Fibroblast of skin of left quadriceps (primary cell): Measurements from ENCODE around the gene CCDC30.
A peak's percentile ranks its signal among the peaks of the same experiment; 100 is the strongest.
"Not testable (repeated sequence)": the region's sequence is repeated elsewhere in the genome, so short reads cannot be mapped to it uniquely, and the experiment has no call there.

Experiments
- DNase-seq, 2 experiments: peaks; one replicate each; pipeline ENCODE4 v3.0.0-alpha.2; 2013; ENCODE audit warnings: low read depth in 2 of 2

Gene CCDC30

GRCh38 chr1:42657981-42658876 lies 195.1 kb downstream of the CCDC30 start, which contains the start of gene PPIH:
Gene PPIH (plus strand): TSS chr1:42658423. CDS start chr1:42658447, 24 bp downstream.
- DNase-seq, result peak; percentile 75

DNA sequence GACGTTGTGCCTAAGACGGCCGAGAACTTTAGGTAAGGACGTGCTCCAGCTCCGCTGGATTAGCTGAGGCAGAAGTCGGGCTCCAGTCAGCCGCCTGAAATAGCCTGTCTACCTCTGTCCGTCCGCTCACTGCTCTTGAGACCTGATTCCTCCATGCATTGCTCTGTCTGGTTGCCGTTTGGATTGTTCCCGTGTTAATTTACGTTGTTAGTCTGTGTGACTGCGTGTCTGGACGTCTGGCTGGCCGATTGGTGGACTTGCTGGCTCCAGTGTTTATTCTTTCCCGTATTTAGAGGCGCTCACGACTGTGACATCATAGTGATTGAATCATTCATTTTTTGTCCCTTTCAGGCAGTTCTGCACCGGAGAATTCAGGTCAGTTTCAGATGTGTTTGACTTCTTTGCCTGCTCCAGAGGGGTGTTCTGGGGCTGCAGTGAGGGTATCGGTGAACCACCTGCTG lies 195.8 kb downstream of the CCDC30 start:
- DNase-seq, result no peak

DNA sequence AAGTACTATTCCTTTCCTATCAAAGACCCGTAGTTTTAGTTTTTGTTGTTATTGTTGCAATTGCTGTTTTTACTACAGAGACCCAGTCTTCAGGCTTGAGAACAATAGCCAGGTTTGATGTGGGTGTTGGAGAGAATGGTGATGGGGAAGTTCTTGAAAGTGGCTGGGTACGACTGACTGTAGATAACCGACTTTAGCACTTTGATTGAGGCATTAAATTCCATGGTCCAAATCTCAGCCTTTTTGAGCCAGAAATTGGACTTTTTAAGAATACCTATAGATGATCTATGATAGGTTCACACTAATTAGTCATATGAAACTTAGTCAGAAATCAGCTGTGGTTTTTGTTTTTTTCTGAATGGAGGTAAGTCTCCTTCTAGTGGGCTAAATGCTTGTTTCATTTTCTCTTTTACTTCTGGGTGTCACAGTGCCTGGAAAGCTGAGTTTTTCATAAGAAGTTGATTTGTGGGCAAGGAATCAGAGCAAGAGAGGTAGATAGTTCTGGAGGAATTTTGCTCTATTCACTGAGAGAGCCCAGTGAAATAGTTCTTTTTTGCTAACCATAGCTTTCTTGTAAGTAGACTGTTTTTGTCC lies 197.9 kb downstream of the CCDC30 start:
- DNase-seq, result no peak

DNA sequence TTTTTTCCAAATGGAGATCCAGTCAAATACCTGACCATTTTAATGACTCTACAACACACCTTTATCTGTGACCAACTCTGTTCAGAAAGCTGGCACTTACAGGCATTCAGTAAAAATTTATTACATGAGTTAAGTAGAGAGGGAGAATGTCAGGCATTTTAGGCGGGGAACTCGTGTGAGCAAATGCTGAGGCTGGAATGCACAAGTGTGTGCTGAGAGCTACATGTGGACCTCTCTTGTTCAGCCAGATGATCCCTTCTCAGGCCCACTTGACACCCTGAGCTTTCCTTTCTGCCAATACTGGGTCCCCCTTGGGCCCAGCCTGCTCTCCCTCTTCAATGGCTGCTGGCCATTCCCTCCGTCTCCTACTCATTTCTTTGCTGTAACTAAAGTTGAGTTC lies 206.8 kb downstream of the CCDC30 start:
- no peak for DNase-seq

DNA sequence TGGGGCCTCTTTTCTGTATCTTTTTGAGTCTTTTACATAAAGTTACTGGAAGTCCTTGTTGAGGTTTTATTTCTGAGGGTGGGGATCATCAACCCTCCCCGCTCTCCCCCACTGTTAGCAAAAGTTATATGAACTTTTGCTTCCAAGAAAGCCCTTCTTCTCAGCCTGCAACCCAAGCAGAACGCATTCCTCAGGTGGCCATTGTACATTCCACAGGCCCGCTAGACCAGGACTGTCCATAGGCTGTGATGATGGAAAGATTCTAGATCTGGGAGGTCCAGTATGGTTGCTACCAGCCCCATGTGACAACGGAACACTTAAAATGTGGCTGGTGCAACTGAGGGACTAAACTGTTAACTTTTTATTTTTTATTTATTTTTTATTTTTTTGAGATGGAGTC lies 207.3 kb downstream of the CCDC30 start:
- DNase-seq, result no peak

- DNase-seq, result no peak
These were observed 211.1 kb downstream of the CCDC30 start for GRCh38 chr1:42674214-42674613.

DNA sequence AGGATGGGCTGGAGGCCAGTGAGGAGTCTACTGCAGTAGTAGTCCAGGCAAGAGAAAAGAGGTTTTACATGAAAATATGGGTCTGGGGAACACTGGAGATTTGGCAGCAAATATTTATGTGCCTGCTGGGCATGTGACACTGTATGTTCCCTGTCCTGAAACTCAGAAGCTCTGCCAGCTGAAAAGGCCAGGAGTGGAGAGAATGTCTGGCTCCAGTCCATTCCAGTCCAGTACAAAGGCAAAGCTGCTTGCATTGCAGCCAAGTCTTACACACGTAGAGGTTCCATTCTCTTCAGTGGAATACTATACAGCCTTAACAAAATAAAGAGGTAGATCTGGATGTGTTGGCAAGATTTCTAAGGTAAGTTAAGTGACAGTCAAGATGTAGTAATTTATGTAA lies 211.6 kb downstream of the CCDC30 start:
- DNase-seq, result no peak

DNA sequence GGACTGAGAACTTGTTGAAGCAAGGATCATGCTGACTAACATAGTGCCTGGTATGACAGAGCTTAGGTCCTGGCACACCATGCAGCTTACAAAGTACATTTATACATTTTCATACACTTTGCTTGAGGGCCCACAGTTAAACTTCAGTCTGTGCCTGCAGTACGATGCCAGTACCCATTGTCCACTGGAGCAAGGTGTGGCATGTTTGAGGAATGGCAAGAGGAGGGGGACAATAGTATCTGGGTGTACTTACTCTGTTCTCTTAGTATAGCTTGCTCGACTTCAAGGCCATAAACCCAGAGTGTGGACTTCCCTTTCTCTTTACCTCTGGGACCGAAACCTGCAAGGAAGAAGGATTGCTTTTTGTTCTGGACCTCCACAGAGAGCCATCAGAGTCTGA lies 212.4 kb downstream of the CCDC30 start:
- no peak for DNase-seq

- no peak for DNase-seq
These were observed 213.5 kb downstream of the CCDC30 start for GRCh38 chr1:42676534-42677087.

- no peak for DNase-seq
These were observed 216.4 kb downstream of the CCDC30 start for GRCh38 chr1:42679364-42679983.

- DNase-seq, result no peak
These were observed 217.0 kb downstream of the CCDC30 start for GRCh38 chr1:42680055-42680454.

GRCh38 chr1:42680921-42681683 lies 218.0 kb downstream of the CCDC30 start:
- DNase-seq, result no peak

DNA sequence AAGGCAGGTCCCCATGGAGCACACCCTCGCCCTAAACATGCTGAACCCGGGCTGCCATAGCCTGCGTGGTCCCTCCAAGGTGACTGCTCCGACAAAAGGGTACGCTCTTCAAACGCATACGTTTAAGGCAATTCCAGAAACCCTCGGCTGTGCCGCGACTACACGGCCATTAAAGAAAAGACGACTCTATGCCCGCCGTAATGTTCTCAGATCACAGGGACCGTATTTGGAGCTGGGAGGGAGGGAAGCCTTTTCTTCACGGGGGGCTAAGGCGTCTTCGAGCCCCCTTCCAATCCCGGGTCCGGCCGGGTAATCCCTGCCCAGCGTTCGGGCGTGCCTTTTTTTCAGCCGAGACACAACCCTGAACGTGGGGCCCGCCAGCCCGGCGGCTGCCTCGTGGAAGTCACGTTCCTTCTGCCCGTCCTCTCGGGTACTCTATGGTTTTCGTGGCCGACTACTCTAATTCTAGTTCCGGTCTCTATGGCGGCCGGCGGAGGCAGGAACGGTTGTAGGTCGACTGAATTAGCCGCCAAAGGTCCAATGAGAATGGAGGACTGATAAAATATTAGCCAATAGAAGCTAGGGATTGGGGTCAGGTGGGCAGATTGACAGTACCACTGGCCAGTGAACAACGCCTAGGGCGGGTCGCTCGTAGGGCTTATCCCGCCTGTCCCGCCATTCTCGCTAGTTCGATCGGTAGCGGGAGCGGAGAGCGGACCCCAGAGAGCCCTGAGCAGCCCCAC lies 218.8 kb downstream of the CCDC30 start, which contains the start of gene YBX1:
Gene YBX1, plus strand, starts transcription at position 678 of the 743 bp plus-strand sequence. CDS start 148 bp downstream, outside the sequence.
- DNase-seq, result peak; percentile 98 to 99

DNA sequence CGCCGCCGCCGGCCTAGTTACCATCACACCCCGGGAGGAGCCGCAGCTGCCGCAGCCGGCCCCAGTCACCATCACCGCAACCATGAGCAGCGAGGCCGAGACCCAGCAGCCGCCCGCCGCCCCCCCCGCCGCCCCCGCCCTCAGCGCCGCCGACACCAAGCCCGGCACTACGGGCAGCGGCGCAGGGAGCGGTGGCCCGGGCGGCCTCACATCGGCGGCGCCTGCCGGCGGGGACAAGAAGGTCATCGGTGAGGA lies 219.3 kb downstream of the CCDC30 start:
- DNase-seq, result not testable (repeated sequence)

GRCh38 chr1:42682739-42683531 lies 219.8 kb downstream of the CCDC30 start:
- peak in 1 of 2 experiments; percentile 14 for DNase-seq

DNA sequence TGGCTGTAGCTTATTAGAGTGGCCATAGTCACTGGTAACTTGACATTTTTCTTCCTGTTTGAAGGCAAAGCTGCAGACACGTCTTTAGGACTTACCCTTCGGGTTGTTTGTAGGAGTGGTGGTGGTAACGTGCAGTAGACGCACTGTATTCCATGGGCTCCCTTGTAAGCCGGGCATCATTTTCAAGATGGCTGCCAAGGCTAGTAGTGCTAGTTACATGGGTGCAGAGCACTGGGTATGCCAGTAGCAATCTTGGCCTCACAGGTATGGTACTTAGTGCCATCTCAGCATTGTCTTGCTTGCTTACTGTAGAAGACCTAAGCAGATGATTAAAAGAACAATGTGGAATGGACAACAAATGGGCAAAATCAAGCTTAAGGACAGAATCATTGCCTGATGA lies 221.1 kb downstream of the CCDC30 start:
- no peak for DNase-seq

DNA sequence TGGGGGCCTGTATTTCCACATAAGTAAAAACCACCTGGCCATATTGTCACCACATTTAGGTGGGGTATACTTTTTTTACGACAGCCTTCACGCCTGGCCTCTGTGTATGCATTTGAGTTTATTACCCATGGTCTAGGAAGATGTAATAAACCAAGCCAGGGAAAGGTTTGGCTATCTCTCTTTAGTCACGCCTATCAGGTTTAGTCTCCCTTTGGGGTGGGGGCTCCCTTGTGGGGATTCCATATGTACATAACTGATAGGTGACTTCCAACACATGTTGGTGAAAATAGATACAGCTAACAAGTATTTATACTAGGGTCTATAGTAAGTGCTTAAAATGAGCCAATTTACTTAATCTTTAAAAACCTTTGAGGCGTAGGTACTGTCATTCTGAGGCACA lies 223.3 kb downstream of the CCDC30 start:
- DNase-seq, result no peak

DNA sequence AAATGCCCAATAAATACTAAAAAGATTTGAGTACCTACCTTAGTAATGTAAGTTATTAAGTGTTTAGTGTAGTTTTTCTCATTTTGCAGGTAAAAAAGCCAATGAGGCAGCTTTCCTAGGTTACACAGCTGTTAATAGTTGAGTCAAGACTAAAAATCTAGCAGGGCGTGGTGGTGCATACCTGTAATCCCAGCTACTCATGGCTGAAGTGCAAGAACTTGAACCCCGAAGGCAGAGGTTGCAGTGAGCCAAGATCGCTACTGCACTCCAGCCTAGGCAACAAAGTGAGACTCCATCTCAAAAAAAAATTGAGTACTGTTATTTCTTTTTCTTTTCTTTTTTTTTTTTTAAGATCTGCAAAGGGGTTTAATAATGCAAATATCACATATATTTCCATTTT lies 226.8 kb downstream of the CCDC30 start:
- DNase-seq, result no peak

DNA sequence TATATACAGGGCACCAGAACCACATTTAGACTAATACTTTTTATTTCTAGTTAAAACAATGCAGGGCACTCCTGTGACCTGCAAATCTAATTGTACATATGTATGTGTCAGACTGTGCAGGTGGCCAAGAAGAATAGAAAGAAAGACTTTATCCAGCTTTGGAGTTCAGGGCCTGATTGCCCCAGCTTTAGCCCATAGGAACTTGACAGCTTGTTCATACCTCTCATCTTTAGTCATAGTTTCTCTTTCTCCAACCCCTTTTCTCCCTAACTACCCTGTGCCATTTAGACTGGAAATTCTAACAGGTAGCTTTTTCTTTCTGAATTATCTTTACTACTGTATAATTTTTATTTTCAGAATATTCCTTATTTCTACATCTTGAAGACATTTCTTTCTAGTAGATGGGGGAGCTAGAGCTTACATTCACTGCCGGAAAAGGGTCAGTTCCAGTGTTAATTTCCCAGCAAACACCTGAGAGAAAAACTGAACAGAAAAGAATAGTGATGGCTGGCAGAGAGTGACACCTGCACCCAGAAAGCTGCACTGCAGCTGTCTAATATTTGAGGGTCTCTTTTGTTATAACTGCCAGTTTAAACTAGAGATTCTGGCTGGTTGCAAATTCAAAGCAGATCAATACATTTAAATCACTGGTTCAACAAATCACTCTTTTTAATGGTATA lies 227.5 kb downstream of the CCDC30 start:
- no peak for DNase-seq

DNA sequence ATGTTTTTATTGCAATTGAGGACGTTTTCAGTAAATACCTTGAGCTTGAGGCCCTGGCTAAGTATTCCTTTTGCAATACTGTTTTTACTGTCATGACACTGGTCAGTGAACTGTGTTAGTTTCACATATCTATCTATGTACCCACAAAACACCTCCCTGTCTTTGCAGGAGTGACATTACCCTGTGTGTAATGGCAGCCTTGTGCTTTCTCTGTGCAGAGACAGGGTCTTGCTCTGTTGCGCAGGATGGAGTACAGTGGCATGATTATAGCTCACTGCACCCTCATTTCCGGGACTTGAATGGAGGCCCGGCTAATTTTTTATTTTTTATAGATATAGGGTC lies 228.0 kb downstream of the CCDC30 start:
- DNase-seq, result no peak
